Measurements from ENCODE around the gene GAS1. TPM values are rescaled to one million over a fixed set of nuclear protein-coding genes. Genes with fewer than 3 reads are reported as not detected.

GAS1 gene
- total RNA-seq, 2 experiments from 2014 or later = 0.08 TPM; not detected in 1

DNA sequence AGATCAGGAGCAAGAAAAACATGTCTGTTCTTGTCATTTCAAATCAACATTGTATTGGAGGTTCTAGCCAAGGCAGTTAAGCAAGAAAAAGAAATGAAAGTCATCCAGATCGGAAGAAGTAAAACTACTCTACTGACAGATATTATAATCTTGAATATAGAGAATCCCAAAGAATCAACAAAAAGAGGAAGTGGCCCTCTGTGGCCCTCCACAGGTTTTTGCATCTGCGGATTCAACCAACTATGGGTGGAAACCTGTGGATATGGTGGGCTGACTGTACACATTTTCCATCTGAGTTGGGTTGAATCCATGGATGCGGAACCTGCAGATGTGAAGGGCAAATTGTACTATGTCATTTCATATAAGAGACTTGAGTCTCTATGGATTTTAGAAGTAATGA lies 35.1 kb downstream of the GAS1 start:
- H3K36me3 Mint-ChIP-seq = no peaks in the 10 kb centered on the region
- H3K27me3 Mint-ChIP-seq = peaks cover 29% of the 10 kb centered on the region
- H3K9me3 Mint-ChIP-seq = peaks cover 5% of the 10 kb centered on the region
- H3K4me1 Mint-ChIP-seq = no peaks in the 10 kb centered on the region
- no peak overlapping the region for H3K4me3 Mint-ChIP-seq
- no peak overlapping the region for H3K27ac Mint-ChIP-seq
- no peak for DNase-seq

DNA sequence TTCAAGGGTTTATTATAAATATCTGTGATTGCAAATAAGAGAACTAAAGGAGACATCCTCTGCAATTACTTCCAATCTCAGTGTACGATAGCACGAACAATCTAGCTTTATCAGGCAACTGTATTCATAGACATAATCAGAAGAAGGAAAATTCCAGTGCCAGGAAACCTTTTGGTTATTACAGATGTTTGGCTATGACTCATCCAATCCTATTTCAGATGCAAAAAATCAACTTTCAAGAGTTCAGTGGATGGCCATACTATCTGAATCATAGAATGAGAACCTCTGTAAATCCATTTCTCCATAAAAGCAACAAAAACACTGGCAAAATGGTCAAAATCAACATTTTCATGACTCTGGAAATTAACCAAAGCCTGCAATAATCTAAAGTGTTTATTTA lies 37.9 kb downstream of the GAS1 start:
- no peak overlapping the region for H3K27ac Mint-ChIP-seq
- peaks cover 45% of the 10 kb centered on the region for H3K27me3 Mint-ChIP-seq
- H3K4me3 Mint-ChIP-seq = no peak overlapping the region
- H3K36me3 Mint-ChIP-seq = no peaks in the 10 kb centered on the region
- DNase-seq = no peak
- H3K4me1 Mint-ChIP-seq = no peaks in the 10 kb centered on the region
- peaks cover 5% of the 10 kb centered on the region for H3K9me3 Mint-ChIP-seq

GRCh38 chr9:86908261-86908660 lies 39.0 kb downstream of the GAS1 start:
- DNase-seq = no peak
- Mint-ChIP-seq H3K9me3 (peaks cover 5% of the 10 kb centered on the region), H3K27me3 (peaks cover 50% of the 10 kb centered on the region), H3K36me3 (no peaks in the 10 kb centered on the region), H3K4me1 (peaks cover 3% of the 10 kb centered on the region), H3K4me3 (no peak overlapping the region), H3K27ac (no peak overlapping the region)

GRCh38 chr9:86907346-86907745 lies 40.0 kb downstream of the GAS1 start:
- Mint-ChIP-seq H3K4me1 (peaks cover 9% of the 10 kb centered on the region), H3K27ac (no peak overlapping the region), H3K9me3 (peaks cover 5% of the 10 kb centered on the region), H3K27me3 (peaks cover 60% of the 10 kb centered on the region), H3K36me3 (no peaks in the 10 kb centered on the region), H3K4me3 (no peak overlapping the region)
- no peak for DNase-seq

GRCh38 chr9:86903734-86904085 lies 43.6 kb downstream of the GAS1 start:
- Mint-ChIP-seq H3K27me3 (peaks cover 75% of the 10 kb centered on the region), H3K4me3 (no peak overlapping the region), H3K4me1 (peaks cover 9% of the 10 kb centered on the region), H3K9me3 (no peaks in the 10 kb centered on the region), H3K36me3 (no peaks in the 10 kb centered on the region), H3K27ac (no peak overlapping the region)
- DNase-seq = no peak

- H3K27ac Mint-ChIP-seq = no peak overlapping the region
- H3K27me3 Mint-ChIP-seq = peaks cover 75% of the 10 kb centered on the region
- no peaks in the 10 kb centered on the region for H3K9me3 Mint-ChIP-seq
- DNase-seq = no peak
- H3K4me1 Mint-ChIP-seq = peaks cover 9% of the 10 kb centered on the region
- H3K4me3 Mint-ChIP-seq = no peak overlapping the region
- H3K36me3 Mint-ChIP-seq = no peaks in the 10 kb centered on the region
These were observed 44.1 kb downstream of the GAS1 start for GRCh38 chr9:86902991-86903733.

GRCh38 chr9:86902586-86902985 lies 44.7 kb downstream of the GAS1 start:
- no peaks in the 10 kb centered on the region for H3K36me3 Mint-ChIP-seq
- H3K27me3 Mint-ChIP-seq = peaks cover 75% of the 10 kb centered on the region

DNA sequence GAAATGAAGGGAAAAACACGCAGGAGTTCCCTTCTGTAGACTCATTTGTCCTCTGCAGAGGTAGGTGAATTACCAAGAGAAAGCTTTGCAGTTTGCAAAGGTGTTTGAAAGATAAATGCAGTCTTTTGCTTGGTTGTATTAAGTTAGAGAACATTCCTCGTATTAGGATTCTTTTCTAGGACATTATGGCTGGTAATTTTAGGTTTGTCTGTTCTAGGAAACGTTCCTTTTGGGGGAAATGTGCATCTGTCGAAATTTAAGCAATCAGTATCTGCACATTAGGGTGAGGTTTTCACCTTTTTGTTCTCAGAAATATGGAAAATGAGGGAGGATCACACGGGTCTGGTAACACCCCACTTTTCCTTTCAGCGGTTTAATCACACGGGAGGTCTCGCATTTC lies 45.1 kb downstream of the GAS1 start:
- no peak overlapping the region for H3K27ac Mint-ChIP-seq
- H3K9me3 Mint-ChIP-seq = no peaks in the 10 kb centered on the region
- no peaks in the 10 kb centered on the region for H3K36me3 Mint-ChIP-seq
- H3K4me1 Mint-ChIP-seq = peaks cover 9% of the 10 kb centered on the region
- peaks cover 75% of the 10 kb centered on the region for H3K27me3 Mint-ChIP-seq
- no peak overlapping the region for H3K4me3 Mint-ChIP-seq
- DNase-seq = no peak

More at GRCh38 chr9:86902586-86902985, 44.7 kb downstream of the GAS1 start:
- Mint-ChIP-seq H3K9me3 (no peaks in the 10 kb centered on the region), H3K4me3 (no peak overlapping the region), H3K4me1 (peaks cover 9% of the 10 kb centered on the region), H3K27ac (no peak overlapping the region)
- no peak for DNase-seq

DNA sequence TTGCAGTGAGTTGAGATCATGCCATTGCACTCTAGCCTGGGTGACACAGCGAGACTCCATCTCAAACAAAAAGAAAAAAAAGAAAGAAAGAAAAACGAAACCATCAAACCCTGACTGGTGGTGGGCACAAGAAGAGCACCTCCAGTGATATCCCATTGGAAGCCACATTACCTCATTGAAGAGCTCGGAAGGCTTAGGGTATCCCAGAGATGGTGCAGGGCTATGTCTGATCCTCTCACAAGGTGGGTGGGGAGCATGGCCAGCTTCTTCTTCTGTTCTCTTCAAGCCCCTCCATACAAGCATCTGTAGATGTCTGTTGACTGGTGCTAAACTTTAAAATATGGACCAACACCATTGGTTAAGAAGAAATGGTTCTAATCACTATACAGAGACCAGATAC lies 45.8 kb downstream of the GAS1 start:
- Mint-ChIP-seq H3K4me3 (no peak overlapping the region), H3K36me3 (no peaks in the 10 kb centered on the region), H3K4me1 (peaks cover 9% of the 10 kb centered on the region), H3K9me3 (no peaks in the 10 kb centered on the region), H3K27me3 (peaks cover 69% of the 10 kb centered on the region), H3K27ac (no peak overlapping the region)
- DNase-seq = no peak
